WTC11 (cell line): ENCODE measurements around the gene COBL. TPM values are rescaled to one million over a fixed set of nuclear protein-coding genes. Genes with fewer than 3 reads are reported as not detected.

Experiments used
- ATAC-seq: fragments of 200-7000 bp; cut with Tn5 transposase; 2 replicates; pipeline ENCODE4 v1.10.0; 2021; ENCODE audit warnings: mild to moderate bottlenecking, moderate library complexity
- CTCF ChIA-PET: fragments of 300-600 bp; sonication (Branson Sonifier 250); formaldehyde crosslinking; loops from one replicate; lab custom pipeline; 2021; ENCODE audit warnings: antibody characterized with exemption; lab: Charles Lee
- POLR2A ChIA-PET: fragments of 350-600 bp; sonication (Branson Sonifier 250); formaldehyde crosslinking; loops from one replicate; lab custom pipeline; 2021; ENCODE audit warnings: antibody characterized with exemption; lab: Charles Lee
- DNase-seq: peaks from one replicate; pipeline ENCODE4 v3.0.0; 2021; ENCODE audit warnings: low spot score
- H3K27ac Mint-ChIP-seq: 2 replicates; pipeline ENCODE4 v1.8.0; 2021; ENCODE audit warnings: mixed read lengths
- H3K27me3 Mint-ChIP-seq: 2 replicates; pipeline ENCODE4 v1.8.0; 2021; ENCODE audit warnings: low read depth, mild to moderate bottlenecking, moderate library complexity, mixed read lengths
- H3K36me3 Mint-ChIP-seq: 2 replicates; pipeline ENCODE4 v1.8.0; 2021; ENCODE audit warnings: mixed read lengths
- H3K4me1 Mint-ChIP-seq: 2 replicates; pipeline ENCODE4 v1.8.0; 2022; ENCODE audit warnings: mixed read lengths
- H3K4me3 Mint-ChIP-seq: 2 replicates; pipeline ENCODE4 v1.8.0; 2021; ENCODE audit warnings: mild to moderate bottlenecking, moderate library complexity, mixed read lengths
- H3K9me3 Mint-ChIP-seq: 2 replicates; pipeline ENCODE4 v1.8.0; 2021; ENCODE audit warnings: mixed read lengths
- ETV6 ChIP-seq: sonication (generic); formaldehyde crosslinking; IDR thresholded peaks from 2 replicates; pipeline ENCODE4 v1.8.1; 2022; ENCODE audit warnings: mild to moderate bottlenecking, missing genetic modification reagents
- FOXP1 ChIP-seq: sonication (generic); formaldehyde crosslinking; IDR thresholded peaks from 2 replicates; pipeline ENCODE4 v1.8.0; 2022; ENCODE audit warnings: missing genetic modification reagents, mild to moderate bottlenecking, moderate library complexity, borderline replicate concordance
- GTF2I ChIP-seq: fragments of 250-450 bp; sonication (Bioruptor Pico); conservative IDR thresholded peaks from 2 replicates; pipeline ENCODE4 v1.4.0; 2021; ENCODE audit warnings: mild to moderate bottlenecking
- JAZF1 ChIP-seq: fragments of 250-450 bp; sonication (Bioruptor Pico); IDR thresholded peaks from 2 replicates; pipeline ENCODE4 v1.9.0; 2021; ENCODE audit warnings: moderate library complexity, mild to moderate bottlenecking, inconsistent platforms
- OVOL2 ChIP-seq: fragments of 250-450 bp; sonication (Bioruptor Pico); IDR thresholded peaks from 2 replicates; pipeline ENCODE4 v1.9.0; 2021; ENCODE audit warnings: mild to moderate bottlenecking, borderline replicate concordance
- SMAD4 ChIP-seq: sonication (generic); formaldehyde crosslinking; IDR thresholded peaks from 2 replicates; pipeline ENCODE4 v1.8.0; 2022; ENCODE audit warnings: mild to moderate bottlenecking, missing genetic modification reagents
- TEAD4 ChIP-seq: sonication (generic); formaldehyde crosslinking; IDR thresholded peaks from 2 replicates; pipeline ENCODE4 v1.8.0; 2022; ENCODE audit warnings: mild to moderate bottlenecking, missing genetic modification reagents
- TP53 ChIP-seq: sonication (generic); formaldehyde crosslinking; IDR thresholded peaks from 2 replicates; pipeline ENCODE4 v1.8.1; 2023; ENCODE audit warnings: mild to moderate bottlenecking, missing genetic modification reagents
- ZNF396 ChIP-seq: fragments of 250-450 bp; sonication (Bioruptor Pico); IDR thresholded peaks from 2 replicates; pipeline ENCODE4 v1.8.0; 2021; ENCODE audit warnings: mild to moderate bottlenecking, moderate library complexity, borderline replicate concordance
- ZNF671 ChIP-seq: fragments of 250-450 bp; sonication (Bioruptor Pico); IDR thresholded peaks from 2 replicates; pipeline ENCODE4 v1.8.0; 2021; ENCODE audit warnings: mild to moderate bottlenecking
- total RNA-seq: library from RNA; stranded (reverse); gene quantifications from 3 replicates; pipeline ENCODE4 v1.2.3, GENCODE V29; 2021
- TF ChIP-seq, protein P1 (sequence below): fragments of 250-450 bp; sonication (Bioruptor Pico); IDR thresholded peaks from 2 replicates; pipeline ENCODE4 v1.9.0; 2021; ENCODE audit warnings: mild to moderate bottlenecking
- TF ChIP-seq, protein P2 (sequence below): sonication (generic); formaldehyde crosslinking; conservative IDR thresholded peaks from 2 replicates; pipeline ENCODE4 v1.8.1; 2022; ENCODE audit warnings: mild to moderate bottlenecking, missing genetic modification reagents
- TF ChIP-seq, protein P3 (sequence below): sonication (generic); formaldehyde crosslinking; IDR thresholded peaks from 2 replicates; pipeline ENCODE4 v1.8.0; 2023; ENCODE audit warnings: mild to moderate bottlenecking, missing genetic modification reagents
- TF ChIP-seq, protein P4 (sequence below): sonication (generic); formaldehyde crosslinking; IDR thresholded peaks from 2 replicates; pipeline ENCODE4 v1.8.0; 2023; ENCODE audit warnings: missing genetic modification reagents
- TF ChIP-seq, protein P5 (sequence below): sonication (generic); formaldehyde crosslinking; IDR thresholded peaks from 2 replicates; pipeline ENCODE4 v1.8.1; 2022; ENCODE audit warnings: low read depth, mild to moderate bottlenecking, moderate library complexity, missing genetic modification reagents, borderline replicate concordance
- TF ChIP-seq, protein P6 (sequence below): sonication (generic); formaldehyde crosslinking; conservative IDR thresholded peaks from 2 replicates; pipeline ENCODE4 v1.8.1; 2023; ENCODE audit warnings: mild to moderate bottlenecking, low read depth, missing genetic modification reagents, moderate library complexity
- TF ChIP-seq, protein P7 (sequence below): sonication (generic); formaldehyde crosslinking; IDR thresholded peaks from 2 replicates; pipeline ENCODE4 v1.8.0; 2022; ENCODE audit warnings: mild to moderate bottlenecking, missing genetic modification reagents
- TF ChIP-seq, protein P8 (sequence below): sonication (generic); formaldehyde crosslinking; IDR thresholded peaks from 2 replicates; pipeline ENCODE4 v1.8.1; 2023; ENCODE audit warnings: mild to moderate bottlenecking, missing genetic modification reagents, moderate library complexity

COBL gene
- total RNA-seq, 1 experiment from 2014 or later: 36.5 TPM

DNA sequence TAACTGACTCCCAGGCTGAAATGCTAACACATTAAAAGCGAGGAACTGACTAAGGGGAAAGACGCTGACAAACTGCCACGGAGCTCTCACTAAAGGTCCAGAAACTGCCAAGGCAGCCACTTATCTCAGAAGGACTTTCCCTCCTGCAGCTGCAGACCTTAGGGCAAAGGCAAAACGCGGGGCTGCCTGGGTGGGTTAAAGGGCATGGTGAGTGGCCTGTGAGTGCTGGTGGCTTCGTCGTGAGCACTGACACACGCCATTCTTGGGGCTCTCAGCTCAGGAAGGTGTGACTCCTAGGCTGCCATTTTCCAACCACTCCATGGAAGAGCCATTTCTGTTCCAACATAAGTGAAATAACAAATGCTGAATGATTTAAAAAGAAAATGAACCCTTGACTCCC is 232.5 kb downstream of the COBL start:
- no peaks in the 10 kb centered on the region for H3K27me3 Mint-ChIP-seq
- TF ChIP-seq TP53: no peak
- no peak for TF ChIP-seq ZNF396
- TF ChIP-seq ETV6 (CRISPR knock-in tag): no peak
- TF ChIP-seq, protein P1, sequence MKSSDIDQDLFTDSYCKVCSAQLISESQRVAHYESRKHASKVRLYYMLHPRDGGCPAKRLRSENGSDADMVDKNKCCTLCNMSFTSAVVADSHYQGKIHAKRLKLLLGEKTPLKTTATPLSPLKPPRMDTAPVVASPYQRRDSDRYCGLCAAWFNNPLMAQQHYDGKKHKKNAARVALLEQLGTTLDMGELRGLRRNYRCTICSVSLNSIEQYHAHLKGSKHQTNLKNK (CRISPR knock-in tag): no peak
- no peak for TF ChIP-seq SMAD4 (CRISPR knock-in tag)
- TF ChIP-seq, protein P2, sequence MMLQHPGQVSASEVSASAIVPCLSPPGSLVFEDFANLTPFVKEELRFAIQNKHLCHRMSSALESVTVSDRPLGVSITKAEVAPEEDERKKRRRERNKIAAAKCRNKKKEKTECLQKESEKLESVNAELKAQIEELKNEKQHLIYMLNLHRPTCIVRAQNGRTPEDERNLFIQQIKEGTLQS (CRISPR knock-in tag): no peak
- no peak for TF ChIP-seq ZNF671
- TF ChIP-seq, protein P3, sequence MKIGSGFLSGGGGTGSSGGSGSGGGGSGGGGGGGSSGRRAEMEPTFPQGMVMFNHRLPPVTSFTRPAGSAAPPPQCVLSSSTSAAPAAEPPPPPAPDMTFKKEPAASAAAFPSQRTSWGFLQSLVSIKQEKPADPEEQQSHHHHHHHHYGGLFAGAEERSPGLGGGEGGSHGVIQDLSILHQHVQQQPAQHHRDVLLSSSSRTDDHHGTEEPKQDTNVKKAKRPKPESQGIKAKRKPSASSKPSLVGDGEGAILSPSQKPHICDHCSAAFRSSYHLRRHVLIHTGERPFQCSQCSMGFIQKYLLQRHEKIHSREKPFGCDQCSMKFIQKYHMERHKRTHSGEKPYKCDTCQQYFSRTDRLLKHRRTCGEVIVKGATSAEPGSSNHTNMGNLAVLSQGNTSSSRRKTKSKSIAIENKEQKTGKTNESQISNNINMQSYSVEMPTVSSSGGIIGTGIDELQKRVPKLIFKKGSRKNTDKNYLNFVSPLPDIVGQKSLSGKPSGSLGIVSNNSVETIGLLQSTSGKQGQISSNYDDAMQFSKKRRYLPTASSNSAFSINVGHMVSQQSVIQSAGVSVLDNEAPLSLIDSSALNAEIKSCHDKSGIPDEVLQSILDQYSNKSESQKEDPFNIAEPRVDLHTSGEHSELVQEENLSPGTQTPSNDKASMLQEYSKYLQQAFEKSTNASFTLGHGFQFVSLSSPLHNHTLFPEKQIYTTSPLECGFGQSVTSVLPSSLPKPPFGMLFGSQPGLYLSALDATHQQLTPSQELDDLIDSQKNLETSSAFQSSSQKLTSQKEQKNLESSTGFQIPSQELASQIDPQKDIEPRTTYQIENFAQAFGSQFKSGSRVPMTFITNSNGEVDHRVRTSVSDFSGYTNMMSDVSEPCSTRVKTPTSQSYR (CRISPR knock-in tag): no peak
- TF ChIP-seq JAZF1 (CRISPR knock-in tag): no peak
- no peak for TF ChIP-seq FOXP1
- TF ChIP-seq, protein P4, sequence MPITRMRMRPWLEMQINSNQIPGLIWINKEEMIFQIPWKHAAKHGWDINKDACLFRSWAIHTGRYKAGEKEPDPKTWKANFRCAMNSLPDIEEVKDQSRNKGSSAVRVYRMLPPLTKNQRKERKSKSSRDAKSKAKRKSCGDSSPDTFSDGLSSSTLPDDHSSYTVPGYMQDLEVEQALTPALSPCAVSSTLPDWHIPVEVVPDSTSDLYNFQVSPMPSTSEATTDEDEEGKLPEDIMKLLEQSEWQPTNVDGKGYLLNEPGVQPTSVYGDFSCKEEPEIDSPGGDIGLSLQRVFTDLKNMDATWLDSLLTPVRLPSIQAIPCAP (CRISPR knock-in tag): no peak
- TF ChIP-seq, protein P5, sequence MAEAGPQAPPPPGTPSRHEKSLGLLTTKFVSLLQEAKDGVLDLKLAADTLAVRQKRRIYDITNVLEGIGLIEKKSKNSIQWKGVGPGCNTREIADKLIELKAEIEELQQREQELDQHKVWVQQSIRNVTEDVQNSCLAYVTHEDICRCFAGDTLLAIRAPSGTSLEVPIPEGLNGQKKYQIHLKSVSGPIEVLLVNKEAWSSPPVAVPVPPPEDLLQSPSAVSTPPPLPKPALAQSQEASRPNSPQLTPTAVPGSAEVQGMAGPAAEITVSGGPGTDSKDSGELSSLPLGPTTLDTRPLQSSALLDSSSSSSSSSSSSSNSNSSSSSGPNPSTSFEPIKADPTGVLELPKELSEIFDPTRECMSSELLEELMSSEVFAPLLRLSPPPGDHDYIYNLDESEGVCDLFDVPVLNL (CRISPR knock-in tag): no peak
- TF ChIP-seq, protein P6, sequence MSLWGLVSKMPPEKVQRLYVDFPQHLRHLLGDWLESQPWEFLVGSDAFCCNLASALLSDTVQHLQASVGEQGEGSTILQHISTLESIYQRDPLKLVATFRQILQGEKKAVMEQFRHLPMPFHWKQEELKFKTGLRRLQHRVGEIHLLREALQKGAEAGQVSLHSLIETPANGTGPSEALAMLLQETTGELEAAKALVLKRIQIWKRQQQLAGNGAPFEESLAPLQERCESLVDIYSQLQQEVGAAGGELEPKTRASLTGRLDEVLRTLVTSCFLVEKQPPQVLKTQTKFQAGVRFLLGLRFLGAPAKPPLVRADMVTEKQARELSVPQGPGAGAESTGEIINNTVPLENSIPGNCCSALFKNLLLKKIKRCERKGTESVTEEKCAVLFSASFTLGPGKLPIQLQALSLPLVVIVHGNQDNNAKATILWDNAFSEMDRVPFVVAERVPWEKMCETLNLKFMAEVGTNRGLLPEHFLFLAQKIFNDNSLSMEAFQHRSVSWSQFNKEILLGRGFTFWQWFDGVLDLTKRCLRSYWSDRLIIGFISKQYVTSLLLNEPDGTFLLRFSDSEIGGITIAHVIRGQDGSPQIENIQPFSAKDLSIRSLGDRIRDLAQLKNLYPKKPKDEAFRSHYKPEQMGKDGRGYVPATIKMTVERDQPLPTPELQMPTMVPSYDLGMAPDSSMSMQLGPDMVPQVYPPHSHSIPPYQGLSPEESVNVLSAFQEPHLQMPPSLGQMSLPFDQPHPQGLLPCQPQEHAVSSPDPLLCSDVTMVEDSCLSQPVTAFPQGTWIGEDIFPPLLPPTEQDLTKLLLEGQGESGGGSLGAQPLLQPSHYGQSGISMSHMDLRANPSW (CRISPR knock-in tag): no peak
- TF ChIP-seq TEAD4 (CRISPR knock-in tag): no peak
- TF ChIP-seq, all 79 proteins: peak for 0
- POLR2A ChIA-PET: no interaction called here
- Mint-ChIP-seq H3K9me3 (peaks cover under 1% of the 10 kb centered on the region; the same call in 1 of the 2 replicates), H3K36me3 (peaks cover 4% of the 10 kb centered on the region), H3K4me3 (no peak overlapping the region), H3K4me1 (peaks cover 55% of the 10 kb centered on the region), H3K27ac (0 out of 2 replicates have a peak overlapping the region, but pooled peaks have one; percentile 21)
- CTCF ChIA-PET: interaction anchor here (1.0 to 1.4 kb wide), 2 partner anchors 57 to 78 kb away, joined by 3 read pairs; no protein-coding TSS in a partner anchor
- ATAC-seq (no peak), DNase-seq (no peak)

DNA sequence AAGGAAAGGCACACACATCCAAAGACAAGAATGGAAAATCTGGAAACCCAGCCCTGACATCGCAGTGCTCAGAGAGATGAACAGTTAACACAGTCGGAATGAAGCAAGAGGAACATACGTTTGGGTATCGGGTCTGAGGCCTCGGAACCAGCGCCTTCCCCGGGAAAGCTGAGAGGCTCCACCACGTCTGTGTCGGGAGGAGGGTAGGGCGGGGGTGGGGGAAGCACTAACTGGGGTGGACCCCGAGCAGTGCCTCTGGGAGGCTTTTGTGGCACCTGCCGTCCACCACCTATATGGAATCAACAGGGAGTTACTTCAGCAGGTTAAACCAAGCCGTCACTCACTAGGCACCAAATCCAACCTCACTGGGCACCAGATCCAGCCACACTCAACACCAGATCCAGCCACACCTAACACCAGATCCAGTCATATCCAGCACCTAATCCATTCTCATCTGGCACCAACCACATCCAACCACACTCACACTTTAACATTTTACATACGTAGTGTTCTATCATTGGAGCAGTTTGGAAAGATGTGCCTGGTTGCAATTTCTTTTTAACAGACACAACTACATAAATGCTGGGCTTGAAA is 233.6 kb downstream of the COBL start:
- H3K27ac Mint-ChIP-seq: peak overlapping the region; percentile 89
- ChIA-PET CTCF (interaction anchor here (0.8 to 3.1 kb wide), 9 partner anchors 7 to 292 kb away, joined by 3 to 12 read pairs (median 3); no protein-coding TSS in a partner anchor), POLR2A (no interaction called here)
- peaks cover 47% of the 10 kb centered on the region for H3K4me1 Mint-ChIP-seq
- H3K4me3 Mint-ChIP-seq: no peak overlapping the region
- H3K36me3 Mint-ChIP-seq: peaks cover 15% of the 10 kb centered on the region
- ATAC-seq: no peak
- no peak for DNase-seq
- H3K27me3 Mint-ChIP-seq: no peaks in the 10 kb centered on the region
- peaks cover 8% of the 10 kb centered on the region for H3K9me3 Mint-ChIP-seq
- TF ChIP-seq GTF2I (CRISPR knock-in tag) (no peak), OVOL2 (no peak)
- TF ChIP-seq, protein P7, sequence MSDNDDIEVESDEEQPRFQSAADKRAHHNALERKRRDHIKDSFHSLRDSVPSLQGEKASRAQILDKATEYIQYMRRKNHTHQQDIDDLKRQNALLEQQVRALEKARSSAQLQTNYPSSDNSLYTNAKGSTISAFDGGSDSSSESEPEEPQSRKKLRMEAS (CRISPR knock-in tag): no peak
- TF ChIP-seq, protein P3 (CRISPR knock-in tag): no peak
- TF ChIP-seq, protein P8, sequence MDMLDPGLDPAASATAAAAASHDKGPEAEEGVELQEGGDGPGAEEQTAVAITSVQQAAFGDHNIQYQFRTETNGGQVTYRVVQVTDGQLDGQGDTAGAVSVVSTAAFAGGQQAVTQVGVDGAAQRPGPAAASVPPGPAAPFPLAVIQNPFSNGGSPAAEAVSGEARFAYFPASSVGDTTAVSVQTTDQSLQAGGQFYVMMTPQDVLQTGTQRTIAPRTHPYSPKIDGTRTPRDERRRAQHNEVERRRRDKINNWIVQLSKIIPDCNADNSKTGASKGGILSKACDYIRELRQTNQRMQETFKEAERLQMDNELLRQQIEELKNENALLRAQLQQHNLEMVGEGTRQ (CRISPR knock-in tag): no peak
